Hematopoietic multipotent progenitor cell treated with erythropoietin and hydrocortisone succinate and interleukin-3 and kit ligand, for 6 days (in vitro differentiated cells): ENCODE results near the gene EDA.
A peak's percentile ranks its signal among the peaks of the same experiment; 100 is the strongest.

Source experiments
- DNase-seq: peaks from one replicate; pipeline ENCODE4 v3.0.0-alpha.2; 2015

EDA gene

DNA sequence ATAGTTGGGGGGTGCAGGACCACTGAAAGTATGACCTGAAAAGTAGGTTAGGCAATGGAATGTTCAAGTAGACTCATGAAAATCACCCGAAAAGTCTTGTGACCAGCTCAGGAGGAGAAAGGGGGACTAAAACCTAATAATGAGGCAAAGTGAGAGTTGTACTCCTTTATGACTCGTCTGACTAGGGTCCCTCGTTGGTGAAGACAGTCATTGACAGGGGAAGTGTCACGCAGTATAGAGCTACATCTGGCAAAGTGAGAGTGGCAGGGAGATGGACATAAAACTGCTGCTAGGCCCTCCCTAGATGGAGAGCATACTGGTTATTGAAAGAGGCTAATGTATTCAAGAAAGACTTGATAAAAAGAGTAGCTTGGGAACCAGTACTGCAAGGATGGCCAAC is 466.8 kb downstream of the EDA start:
- DNase-seq: no peak

DNA sequence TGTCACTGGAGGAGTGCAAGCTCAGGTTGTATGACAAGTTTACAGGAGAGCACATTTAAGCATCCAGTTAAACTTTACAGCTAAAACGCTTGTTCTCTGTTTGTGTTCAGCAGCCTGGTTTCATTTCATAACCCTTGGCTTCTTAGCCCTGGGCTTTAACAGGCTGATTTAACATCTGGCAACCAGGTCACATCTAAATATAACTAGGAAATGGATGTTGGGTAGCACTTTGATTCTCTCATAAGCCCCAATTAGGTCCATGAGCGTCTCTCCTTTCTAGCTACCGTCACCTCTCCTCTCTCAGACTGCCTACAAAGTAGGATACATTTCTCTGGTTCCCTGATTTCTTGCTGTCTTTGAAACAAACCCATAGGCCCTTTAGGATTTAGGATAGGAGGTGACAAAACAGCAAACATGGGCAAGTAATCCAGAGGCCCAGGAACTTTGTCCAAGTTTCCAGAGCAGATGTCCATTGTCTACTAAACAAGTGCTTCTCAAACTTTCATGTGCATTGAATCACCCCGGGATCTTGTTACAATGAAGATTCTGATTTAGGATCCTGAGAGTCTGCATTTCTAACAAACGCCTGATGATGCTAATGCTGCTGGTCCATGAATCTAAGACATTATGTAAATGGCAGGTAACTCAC is 468.8 kb downstream of the EDA start:
- DNase-seq: no peak

DNA sequence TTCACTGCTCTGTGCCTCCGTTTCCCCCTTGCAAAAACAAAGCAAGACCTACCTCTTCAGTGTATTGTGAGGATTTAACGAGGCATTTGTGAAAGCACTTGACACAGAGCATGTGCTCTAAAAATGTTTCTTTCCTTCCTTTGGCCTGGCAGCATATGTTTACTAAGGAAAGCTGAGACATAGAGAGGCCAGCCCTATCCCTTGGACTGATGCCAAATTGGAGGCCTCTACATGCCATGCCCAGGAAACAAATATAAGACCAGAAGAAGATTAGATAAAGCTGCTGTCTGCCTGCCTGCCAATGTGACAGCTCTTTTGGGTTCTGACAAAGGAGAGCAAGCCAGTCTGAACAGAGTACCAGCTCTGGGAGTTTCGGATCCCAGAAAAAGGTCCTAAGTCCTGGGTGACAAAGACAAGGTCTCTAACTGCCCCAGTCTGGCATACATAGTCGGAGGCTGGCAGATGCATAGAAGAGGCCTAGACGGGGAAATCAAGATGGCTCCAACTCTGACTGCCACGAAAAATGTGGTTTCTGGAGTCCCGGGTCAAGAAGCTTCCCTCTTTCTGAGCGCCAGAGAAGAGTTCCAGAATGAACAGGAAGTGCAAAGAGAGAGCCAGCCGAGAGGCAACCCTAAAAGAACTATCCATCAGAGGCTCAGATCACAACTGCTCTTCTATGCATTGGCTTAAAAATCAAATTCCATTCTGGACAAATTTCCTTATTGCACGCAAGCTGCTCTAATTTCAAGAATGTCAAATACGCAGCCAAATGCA is 472.1 kb downstream of the EDA start:
- DNase-seq: peak; percentile 75

DNA sequence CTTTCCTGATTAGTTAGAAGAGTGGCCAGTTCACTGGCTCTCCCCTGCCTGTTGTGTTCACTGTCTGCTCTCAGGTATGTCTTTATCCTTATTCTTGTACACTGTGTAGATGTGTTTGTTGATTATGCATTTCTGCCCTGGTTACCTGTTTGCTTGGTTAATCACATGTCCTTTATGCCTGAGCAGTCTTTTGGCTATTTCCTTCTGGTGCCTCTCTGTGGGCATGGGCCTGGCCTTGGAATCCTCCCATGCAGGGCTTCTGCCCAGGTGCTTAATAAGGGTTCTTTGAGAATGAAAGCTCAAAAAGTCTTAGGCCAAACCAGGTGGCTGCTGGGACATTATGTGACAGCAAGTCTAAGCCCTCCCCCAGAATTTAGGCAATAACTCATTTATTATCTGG is 472.8 kb downstream of the EDA start:
- DNase-seq: no peak
